Aorta (tissue), 5 donors: ENCODE measurements around the gene CAPN5. TPM values are rescaled to one million over a fixed set of nuclear protein-coding genes. Genes with fewer than 3 reads are reported as not detected.

Source experiments
- ATAC-seq: fragments of 200-7000 bp; cut with Tn5 transposase; one replicate; pipeline ENCODE4 v1.9.1; 2022; ENCODE audit warnings: moderate library complexity; ENCODE audit not compliant: low FRiP score
- DNase-seq, 2 donors: peaks; one replicate each; pipeline ENCODE4 v3.0.0-alpha.2; 2020
- H3K27ac ChIP-seq, 2 donors: one replicate each; pipeline ENCODE4 v1.5.1; 2013; ENCODE audit warnings: low read length in 2 of 2, mild to moderate bottlenecking in 2 of 2, moderate library complexity in 2 of 2, control low read depth in 1 of 2, inconsistent platforms in 1 of 2, low read depth in 1 of 2
- H3K27me3 ChIP-seq, 2 donors: one replicate each; pipeline ENCODE4 v1.6.1; 2013; ENCODE audit warnings: control low read depth in 1 of 2, low read length in 1 of 2, mild to moderate bottlenecking in 1 of 2, moderate library complexity in 1 of 2; ENCODE audit not compliant: insufficient read depth in 2 of 2, control insufficient read depth in 1 of 2
- H3K36me3 ChIP-seq, 2 donors: one replicate each; pipeline ENCODE4 v1.6.1; 2013; ENCODE audit warnings: control low read depth in 1 of 2, low read length in 1 of 2, mild to moderate bottlenecking in 1 of 2; ENCODE audit not compliant: insufficient read depth in 2 of 2, control insufficient read depth in 1 of 2
- H3K4me1 ChIP-seq, 2 donors: one replicate each; pipeline ENCODE4 v1.6.1; 2013; ENCODE audit warnings: low read length in 2 of 2, control low read depth in 1 of 2, mild to moderate bottlenecking in 1 of 2, moderate library complexity in 1 of 2; ENCODE audit not compliant: insufficient read depth in 2 of 2, control insufficient read depth in 1 of 2
- H3K4me3 ChIP-seq, 2 donors: one replicate each; pipeline ENCODE4 v1.5.1; 2013; ENCODE audit warnings: low read length in 2 of 2, control low read depth in 1 of 2, mild to moderate bottlenecking in 1 of 2
- H3K9me3 ChIP-seq: one replicate; pipeline ENCODE4 v1.6.1; 2013; ENCODE audit warnings: mild to moderate bottlenecking, low read length; ENCODE audit not compliant: control insufficient read depth
- WGBS, 2 donors: extraction: QIAGEN DNeasy Blood & Tissue Kit; methylation state at CpG; one replicate each; pipeline ENCODE4 v1.1.7; 2013; 5-methylcytosine and 5-hydroxymethylcytosine counted together
- intact Hi-C, 2 donors: fragments of 100-400 bp; cut with DNase I; formaldehyde crosslinking; loops; one replicate each; pipeline versions ENCODE4 v1.14.2 to v1.15.0; 2022
- polyA plus RNA-seq, 2 donors: library from polyadenylated mRNA; stranded (reverse); fragments of 200-250 nt; gene quantifications; one replicate each; pipeline ENCODE4 v1.2.3, GENCODE V29; 2013
- total RNA-seq, 2 donors: library from RNA; stranded (reverse); fragmentation: NEBNext Ultra II Directional; extraction: Animal tissue kit (Norgen Biotek cat#: 25700); gene quantifications; one replicate each; pipeline ENCODE4 v1.2.1, GENCODE V29; 2021
- donor health status: healthy with polysubstance abuse.
- donor health status: Bipolar disorder and iron deficiency.
- donor health status: DM: no; HTN: no; CAD: no.
- donor health status: DM: no; HTN: no; CAD: no.
- donor health status: DM: yes; HTN: yes; CAD: no.

CAPN5 gene
- total and polyA plus RNA-seq, 4 donors: 6.9 to 22.4 (median 10.8) TPM

GRCh38 chr11:77129842-77130756 is 63.3 kb downstream of the CAPN5 start:
- H3K9me3 ChIP-seq: no peaks in the 10 kb centered on the region
- no peak overlapping the region for H3K4me3 ChIP-seq
- H3K27ac ChIP-seq: peak overlapping the region in 1 of 2 donors; percentile 19
- H3K27me3 ChIP-seq: no peaks in the 10 kb centered on the region
- H3K36me3 ChIP-seq: no peaks in the 10 kb centered on the region
- no peaks in the 10 kb centered on the region for H3K4me1 ChIP-seq
- ATAC-seq (no peak), DNase-seq (no peak)
- 84 to 88% methylated on average over 8 to 11 of the region's 11 CpGs for WGBS, 2 donors
- intact Hi-C loops: loop anchor here in 1 of 2 donors (5.0 kb wide), 1 partner anchor 417 kb away; no protein-coding TSS in a partner anchor

GRCh38 chr11:77130763-77131513 is 64.2 kb downstream of the CAPN5 start:
- Histone ChIP-seq H3K27ac (peak overlapping the region in 1 of 2 donors; percentile 41), H3K36me3 (no peaks in the 10 kb centered on the region), H3K27me3 (no peaks in the 10 kb centered on the region), H3K4me1 (no peaks in the 10 kb centered on the region), H3K4me3 (no peak overlapping the region), H3K9me3 (no peaks in the 10 kb centered on the region)
- DNase-seq: peak; percentile 74 to 85
- peak; percentile 53 for ATAC-seq
- WGBS, 2 donors: 18 to 23% methylated on average over 9 of the region's 9 CpGs
- intact Hi-C loops: no loop called here

DNA sequence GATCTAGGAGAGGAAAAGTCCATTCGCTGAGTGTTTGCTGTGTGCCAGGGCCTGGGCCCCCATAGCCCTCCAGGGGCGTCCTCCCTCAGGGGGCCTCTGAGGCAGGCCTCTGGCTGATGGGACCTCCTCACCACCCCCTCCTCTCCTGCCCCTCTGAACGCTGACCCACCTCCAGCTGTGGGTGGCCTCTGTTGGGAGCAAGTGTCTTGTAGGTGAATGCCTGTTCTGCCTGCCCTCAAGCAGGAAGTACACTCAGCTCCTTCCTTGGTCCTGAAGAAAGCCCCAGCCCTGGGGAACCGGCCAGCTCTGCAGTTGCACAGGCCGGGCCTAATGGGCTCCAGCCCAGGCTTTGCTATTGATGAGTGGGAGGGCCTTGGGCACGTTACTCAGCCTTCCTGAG is 64.8 kb downstream of the CAPN5 start:
- H3K4me3 ChIP-seq: no peak overlapping the region
- WGBS, 2 donors: 51 to 54% methylated on average over 6 of the region's 6 CpGs
- no peaks in the 10 kb centered on the region for H3K9me3 ChIP-seq
- ATAC-seq (no peak), DNase-seq (no peak)
- no peaks in the 10 kb centered on the region for H3K36me3 ChIP-seq
- H3K27me3 ChIP-seq: no peaks in the 10 kb centered on the region
- H3K4me1 ChIP-seq: no peaks in the 10 kb centered on the region
- intact Hi-C loops: no loop called here
- H3K27ac ChIP-seq: peak overlapping the region in 1 of 2 donors; percentile 41

GRCh38 chr11:77135069-77135468 is 68.3 kb downstream of the CAPN5 start:
- no peak overlapping the region for H3K4me3 ChIP-seq
- intact Hi-C loops: no loop called here
- DNase-seq (no peak), ATAC-seq (no peak)
- WGBS, 2 donors: 25 to 30% methylated on average over 2 of the region's 2 CpGs
- H3K36me3 ChIP-seq: no peaks in the 10 kb centered on the region
- no peak overlapping the region for H3K27ac ChIP-seq
- no peaks in the 10 kb centered on the region for H3K27me3 ChIP-seq
- no peaks in the 10 kb centered on the region for H3K9me3 ChIP-seq
- H3K4me1 ChIP-seq: no peaks in the 10 kb centered on the region

GRCh38 chr11:77136074-77136473 is 69.3 kb downstream of the CAPN5 start:
- 88 to 91% methylated on average over 8 of the region's 8 CpGs for WGBS, 2 donors
- Histone ChIP-seq H3K4me3 (no peak overlapping the region), H3K27me3 (no peaks in the 10 kb centered on the region), H3K9me3 (no peaks in the 10 kb centered on the region), H3K4me1 (no peaks in the 10 kb centered on the region), H3K27ac (no peak overlapping the region), H3K36me3 (no peaks in the 10 kb centered on the region)
- DNase-seq (no peak), ATAC-seq (no peak)
- intact Hi-C loops: no loop called here

GRCh38 chr11:77136784-77137420 is 70.1 kb downstream of the CAPN5 start:
- H3K27me3 ChIP-seq: no peaks in the 10 kb centered on the region
- DNase-seq (no peak), ATAC-seq (no peak)
- H3K36me3 ChIP-seq: no peaks in the 10 kb centered on the region
- intact Hi-C loops: no loop called here
- 87% methylated on average over 12 of the region's 12 CpGs for WGBS, 2 donors
- no peaks in the 10 kb centered on the region for H3K4me1 ChIP-seq
- no peak overlapping the region for H3K4me3 ChIP-seq
- H3K27ac ChIP-seq: no peak overlapping the region
- H3K9me3 ChIP-seq: no peaks in the 10 kb centered on the region

GRCh38 chr11:77137421-77137820 is 70.7 kb downstream of the CAPN5 start:
- 79 to 85% methylated on average over 11 of the region's 11 CpGs for WGBS, 2 donors
- no peaks in the 10 kb centered on the region for H3K36me3 ChIP-seq
- H3K27ac ChIP-seq: no peak overlapping the region
- H3K27me3 ChIP-seq: no peaks in the 10 kb centered on the region
- H3K9me3 ChIP-seq: no peaks in the 10 kb centered on the region
- no peaks in the 10 kb centered on the region for H3K4me1 ChIP-seq
- ATAC-seq (no peak), DNase-seq (no peak)
- no peak overlapping the region for H3K4me3 ChIP-seq
- intact Hi-C loops: no loop called here

DNA sequence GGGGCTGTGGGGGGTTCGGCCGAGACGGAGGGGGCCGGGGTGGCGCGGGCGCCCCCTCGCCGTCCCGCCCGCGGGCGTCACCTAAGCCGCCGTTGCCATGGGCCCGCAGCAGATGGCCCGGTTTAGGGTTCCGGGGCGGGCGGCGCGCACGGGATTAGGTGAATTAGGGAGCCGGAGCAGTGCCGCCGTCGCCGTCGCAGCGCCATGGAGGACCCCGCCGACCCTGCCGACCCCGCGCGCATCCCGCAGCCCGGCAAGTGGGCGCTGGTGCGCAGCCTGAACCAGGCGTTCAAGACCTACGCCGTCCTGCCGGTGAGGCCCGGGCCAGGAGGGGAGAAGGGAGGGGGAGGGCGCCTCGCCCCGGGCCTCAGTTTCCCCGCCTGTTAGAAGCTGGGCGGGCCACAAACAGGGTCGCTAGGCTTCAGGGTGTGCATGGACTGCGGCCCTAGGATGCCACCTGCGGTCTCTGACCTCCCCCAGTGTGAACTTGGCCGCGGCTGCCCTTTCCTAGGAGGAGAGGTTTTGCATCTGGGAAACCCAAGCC is 71.4 kb downstream of the CAPN5 start:
- Histone ChIP-seq H3K36me3 (no peaks in the 10 kb centered on the region), H3K27ac (no peak overlapping the region), H3K4me1 (no peaks in the 10 kb centered on the region), H3K9me3 (no peaks in the 10 kb centered on the region), H3K4me3 (no peak overlapping the region), H3K27me3 (no peaks in the 10 kb centered on the region)
- ATAC-seq (no peak), DNase-seq (no peak)
- intact Hi-C loops: no loop called here
- WGBS, 2 donors: 24 to 30% methylated on average over 50 to 55 of the region's 55 CpGs
